ENCODE data around the gene RPA3.
"Not testable (repeated sequence)": the region's sequence is repeated elsewhere in the genome, so short reads cannot be mapped to it uniquely, and the experiment has no call there.

The RPA3 gene

GRCh38 chr7:7671361-7671760 lies 47.0 kb downstream of the RPA3 start:
- peak in 1 of 2 donors; percentile 29 for ATAC-seq (replicated peaks)
- peak overlapping the region; percentile 37 for H3K27ac Mint-ChIP-seq
- DNase-seq, result no peak

GRCh38 chr7:7670490-7670889 lies 47.9 kb downstream of the RPA3 start:
- ATAC-seq (replicated peaks) (no peak), DNase-seq (no peak)
- peaks cover 24 to 41% of the 10 kb centered on the region in 2 donors for H3K4me1 Mint-ChIP-seq
- peaks cover 0 to 7% of the 10 kb centered on the region in 2 donors for H3K9me3 Mint-ChIP-seq
- no peak overlapping the region for H3K4me3 Mint-ChIP-seq
- H3K27me3 Mint-ChIP-seq, result no peaks in the 10 kb centered on the region
- no peak overlapping the region for H3K27ac Mint-ChIP-seq
- peaks cover 22 to 33% of the 10 kb centered on the region in 2 donors for H3K36me3 Mint-ChIP-seq

More at GRCh38 chr7:7671361-7671760, 47.0 kb downstream of the RPA3 start:
- peaks cover 4 to 10% of the 10 kb centered on the region in 2 donors for H3K9me3 Mint-ChIP-seq
- H3K27me3 Mint-ChIP-seq, result no peaks in the 10 kb centered on the region
- H3K4me1 Mint-ChIP-seq, result peaks cover 26 to 40% of the 10 kb centered on the region in 2 donors
- peak overlapping the region in 1 of 2 donors; percentile 15 for H3K4me3 Mint-ChIP-seq
- H3K36me3 Mint-ChIP-seq, result peaks cover 27 to 39% of the 10 kb centered on the region in 2 donors

GRCh38 chr7:7668706-7669105 lies 49.7 kb downstream of the RPA3 start:
- Mint-ChIP-seq H3K27ac (no peak overlapping the region), H3K4me3 (no peak overlapping the region), H3K27me3 (no peaks in the 10 kb centered on the region), H3K4me1 (peaks cover 28 to 47% of the 10 kb centered on the region in 2 donors), H3K9me3 (peaks cover 0 to 7% of the 10 kb centered on the region in 2 donors), H3K36me3 (peaks cover 16 to 25% of the 10 kb centered on the region in 2 donors)
- no peak for DNase-seq
- no peak for ATAC-seq (replicated peaks)

GRCh38 chr7:7667187-7667586 lies 51.2 kb downstream of the RPA3 start:
- Mint-ChIP-seq H3K36me3 (peaks cover 11 to 19% of the 10 kb centered on the region in 2 donors), H3K9me3 (peaks cover 0 to 5% of the 10 kb centered on the region in 2 donors), H3K4me3 (no peak overlapping the region), H3K27me3 (no peaks in the 10 kb centered on the region), H3K4me1 (peaks cover 20 to 37% of the 10 kb centered on the region in 2 donors), H3K27ac (no peak overlapping the region)
- DNase-seq (no peak), ATAC-seq (replicated peaks) (no peak)

GRCh38 chr7:7665031-7665430 lies 53.4 kb downstream of the RPA3 start:
- no peak overlapping the region for H3K27ac Mint-ChIP-seq
- ATAC-seq (replicated peaks), result no peak
- H3K27me3 Mint-ChIP-seq, result no peaks in the 10 kb centered on the region

GRCh38 chr7:7664291-7664690 lies 54.1 kb downstream of the RPA3 start:
- peaks cover 15 to 23% of the 10 kb centered on the region in 2 donors for H3K4me1 Mint-ChIP-seq
- H3K27ac Mint-ChIP-seq, result no peak overlapping the region
- H3K4me3 Mint-ChIP-seq, result no peak overlapping the region
- no peak for DNase-seq
- H3K36me3 Mint-ChIP-seq, result peaks cover 15 to 16% of the 10 kb centered on the region in 2 donors
- no peaks in the 10 kb centered on the region for H3K27me3 Mint-ChIP-seq
- H3K9me3 Mint-ChIP-seq, result peaks cover 4% of the 10 kb centered on the region in 2 donors
- no peak for ATAC-seq (replicated peaks)

More at GRCh38 chr7:7665031-7665430, 53.4 kb downstream of the RPA3 start:
- no peak for DNase-seq
- Mint-ChIP-seq H3K4me1 (peaks cover 13 to 19% of the 10 kb centered on the region in 2 donors), H3K4me3 (no peak overlapping the region), H3K9me3 (no peaks in the 10 kb centered on the region), H3K36me3 (peaks cover 12 to 15% of the 10 kb centered on the region in 2 donors)

- H3K27ac Mint-ChIP-seq, result no peak overlapping the region
- H3K27me3 Mint-ChIP-seq, result no peaks in the 10 kb centered on the region
- peaks cover 8 to 12% of the 10 kb centered on the region in 2 donors for H3K9me3 Mint-ChIP-seq
- peaks cover 25 to 33% of the 10 kb centered on the region in 2 donors for H3K4me1 Mint-ChIP-seq
- H3K36me3 Mint-ChIP-seq, result peaks cover 18 to 31% of the 10 kb centered on the region in 2 donors
- H3K4me3 Mint-ChIP-seq, result no peak overlapping the region
- ATAC-seq (replicated peaks), result no peak
- DNase-seq, result no peak
Measured at GRCh38 chr7:7662527-7662926, 55.9 kb downstream of the RPA3 start.

- H3K27me3 Mint-ChIP-seq; H3K27ac Mint-ChIP-seq; H3K4me3 Mint-ChIP-seq; DNase-seq; ATAC-seq (replicated peaks): not testable (repeated sequence)
- Mint-ChIP-seq H3K4me1 (peaks cover 37 to 38% of the 10 kb centered on the region in 2 donors), H3K9me3 (peaks cover 8 to 20% of the 10 kb centered on the region in 2 donors), H3K36me3 (peaks cover 29 to 45% of the 10 kb centered on the region in 2 donors)
Measured at GRCh38 chr7:7656459-7656858, 61.9 kb downstream of the RPA3 start.

GRCh38 chr7:7654964-7655715 lies 63.3 kb downstream of the RPA3 start:
- H3K36me3 Mint-ChIP-seq, result peaks cover 27 to 44% of the 10 kb centered on the region in 2 donors
- no peak for DNase-seq
- H3K4me3 Mint-ChIP-seq, result no peak overlapping the region
- H3K27ac Mint-ChIP-seq, result no peak overlapping the region
- H3K4me1 Mint-ChIP-seq, result peaks cover 38 to 48% of the 10 kb centered on the region in 2 donors
- peaks cover 8 to 20% of the 10 kb centered on the region in 2 donors for H3K9me3 Mint-ChIP-seq
- H3K27me3 Mint-ChIP-seq, result no peaks in the 10 kb centered on the region
- ATAC-seq (replicated peaks), result no peak

GRCh38 chr7:7653593-7654187 lies 64.7 kb downstream of the RPA3 start:
- peaks cover 20 to 30% of the 10 kb centered on the region in 2 donors for H3K36me3 Mint-ChIP-seq
- no peak overlapping the region for H3K27ac Mint-ChIP-seq
- ATAC-seq (replicated peaks) (no peak), DNase-seq (no peak)
- peaks cover 36 to 49% of the 10 kb centered on the region in 2 donors for H3K4me1 Mint-ChIP-seq
- H3K9me3 Mint-ChIP-seq, result peaks cover 0 to 13% of the 10 kb centered on the region in 2 donors
- no peaks in the 10 kb centered on the region for H3K27me3 Mint-ChIP-seq
- H3K4me3 Mint-ChIP-seq, result no peak overlapping the region

- Mint-ChIP-seq H3K27me3 (no peaks in the 10 kb centered on the region), H3K4me3 (no peak overlapping the region), H3K4me1 (peaks cover 30 to 47% of the 10 kb centered on the region in 2 donors), H3K27ac (no peak overlapping the region), H3K9me3 (peaks cover 0 to 10% of the 10 kb centered on the region in 2 donors), H3K36me3 (peaks cover 18 to 23% of the 10 kb centered on the region in 2 donors)
- DNase-seq (no peak), ATAC-seq (replicated peaks) (no peak)
Measured at GRCh38 chr7:7652798-7653540, 65.4 kb downstream of the RPA3 start.

GRCh38 chr7:7651479-7651878 lies 66.9 kb downstream of the RPA3 start:
- H3K27ac Mint-ChIP-seq, result no peak overlapping the region
- H3K36me3 Mint-ChIP-seq, result peaks cover 8 to 11% of the 10 kb centered on the region in 2 donors
- peaks cover 2 to 4% of the 10 kb centered on the region in 2 donors for H3K9me3 Mint-ChIP-seq
- ATAC-seq (replicated peaks), result no peak
- no peaks in the 10 kb centered on the region for H3K27me3 Mint-ChIP-seq
- H3K4me1 Mint-ChIP-seq, result peaks cover 27 to 44% of the 10 kb centered on the region in 2 donors
- H3K4me3 Mint-ChIP-seq, result no peak overlapping the region
- DNase-seq, result no peak

GRCh38 chr7:7650682-7651206 lies 67.7 kb downstream of the RPA3 start:
- Mint-ChIP-seq H3K4me3 (no peak overlapping the region), H3K27ac (no peak overlapping the region), H3K27me3 (no peaks in the 10 kb centered on the region), H3K36me3 (peaks cover 9 to 12% of the 10 kb centered on the region in 2 donors), H3K9me3 (peaks cover 1 to 4% of the 10 kb centered on the region in 2 donors), H3K4me1 (peaks cover 28 to 44% of the 10 kb centered on the region in 2 donors)
- DNase-seq (no peak), ATAC-seq (replicated peaks) (peak in 1 of 2 donors; percentile 65)

GRCh38 chr7:7647495-7648036 lies 70.8 kb downstream of the RPA3 start:
- Mint-ChIP-seq H3K4me1 (peaks cover 32 to 51% of the 10 kb centered on the region in 2 donors), H3K9me3 (peaks cover 1 to 4% of the 10 kb centered on the region in 2 donors), H3K27me3 (no peaks in the 10 kb centered on the region), H3K27ac (no peak overlapping the region), H3K36me3 (peaks cover 20 to 38% of the 10 kb centered on the region in 2 donors), H3K4me3 (no peak overlapping the region)
- no peak for ATAC-seq (replicated peaks)
- no peak for DNase-seq
